Glomerular endothelial cell (primary cell): ENCODE data around the gene CD151. TPM values are rescaled to one million over a fixed set of nuclear protein-coding genes. Genes with fewer than 3 reads are reported as not detected.

Experiments used
- DNase-seq: peaks from one replicate; pipeline ENCODE4 v3.0.0-alpha.2; 2011; ENCODE audit warnings: low read depth, low spot score; ENCODE audit errors: extremely low read depth
- total RNA-seq: library from RNA; depleted of rRNA; stranded (reverse); fragments of >200 nt; gene quantifications from 2 replicates; pipeline ENCODE4 v1.2.3, GENCODE V29; 2015

Gene CD151
- total RNA-seq, 1 donor from 2014 or later, result 569 TPM

- DNase-seq, result no peak
Observed at GRCh38 chr11:869399-870126, 36.8 kb downstream of the CD151 start.

DNA sequence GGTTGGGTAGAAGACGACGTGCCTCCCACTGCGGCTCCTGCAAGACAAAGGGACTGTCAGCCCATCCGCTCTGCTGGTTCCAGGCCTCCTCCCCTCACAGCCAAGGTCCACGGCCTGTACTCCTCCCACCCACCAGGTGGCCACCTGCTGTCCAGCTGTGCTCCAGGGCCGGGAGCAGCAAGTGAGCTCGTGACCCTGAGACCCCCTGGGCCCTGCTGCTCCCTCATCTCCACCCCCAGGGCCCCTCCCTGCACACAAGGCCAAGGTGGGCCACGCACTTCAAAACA lies 37.3 kb downstream of the CD151 start:
- DNase-seq, result no peak

GRCh38 chr11:870418-870817 lies 37.7 kb downstream of the CD151 start:
- DNase-seq, result no peak

- DNase-seq, result no peak
Observed at GRCh38 chr11:871472-871871, 38.7 kb downstream of the CD151 start.

- DNase-seq, result no peak
Observed at GRCh38 chr11:872799-873198, 40.0 kb downstream of the CD151 start.

DNA sequence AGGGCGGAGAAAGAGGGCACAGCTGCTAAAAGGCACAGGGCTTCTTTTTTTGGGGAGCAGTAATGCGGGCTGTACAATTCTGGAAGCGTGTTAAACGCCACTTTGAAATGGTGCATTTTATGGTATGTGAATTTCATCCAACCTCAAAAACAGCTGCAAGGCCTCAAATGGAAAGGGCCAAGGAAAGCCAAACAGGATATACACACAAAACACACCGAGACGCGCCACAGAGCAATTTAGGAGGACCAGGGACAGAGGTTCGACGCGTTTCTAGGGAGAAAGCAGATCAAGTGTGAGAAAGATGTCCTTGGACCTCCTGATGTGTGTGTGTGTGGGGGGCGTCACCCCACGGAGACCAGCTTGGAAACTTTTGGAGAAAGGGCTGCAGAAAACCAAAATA lies 41.0 kb downstream of the CD151 start:
- no peak for DNase-seq

- no peak for DNase-seq
Observed at GRCh38 chr11:875203-875602, 42.5 kb downstream of the CD151 start.

- DNase-seq, result no peak
Observed at GRCh38 chr11:875769-876301, 43.1 kb downstream of the CD151 start.

GRCh38 chr11:876545-876944 lies 43.8 kb downstream of the CD151 start:
- DNase-seq, result no peak

DNA sequence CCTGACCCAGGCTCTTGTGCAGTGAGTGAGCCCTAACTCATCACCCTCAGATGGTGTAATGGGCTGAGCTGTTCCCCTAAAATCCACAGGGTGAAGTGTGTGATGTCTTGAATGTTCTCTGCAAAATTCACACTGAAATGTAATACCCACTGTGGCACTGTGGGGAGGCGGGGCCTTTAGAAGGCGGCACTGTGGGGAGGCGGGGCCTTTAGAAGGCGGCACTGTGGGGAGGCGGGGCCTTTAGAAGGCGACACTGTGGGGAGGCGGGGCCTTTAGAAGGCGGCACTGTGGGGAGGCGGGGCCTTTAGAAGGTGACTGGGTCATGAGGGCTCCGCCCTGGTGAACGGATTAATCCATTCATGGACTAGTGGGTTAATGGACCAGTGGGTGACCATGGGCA lies 44.8 kb downstream of the CD151 start:
- DNase-seq, result no peak

- DNase-seq, result no peak
Observed at GRCh38 chr11:880447-880846, 47.7 kb downstream of the CD151 start.

DNA sequence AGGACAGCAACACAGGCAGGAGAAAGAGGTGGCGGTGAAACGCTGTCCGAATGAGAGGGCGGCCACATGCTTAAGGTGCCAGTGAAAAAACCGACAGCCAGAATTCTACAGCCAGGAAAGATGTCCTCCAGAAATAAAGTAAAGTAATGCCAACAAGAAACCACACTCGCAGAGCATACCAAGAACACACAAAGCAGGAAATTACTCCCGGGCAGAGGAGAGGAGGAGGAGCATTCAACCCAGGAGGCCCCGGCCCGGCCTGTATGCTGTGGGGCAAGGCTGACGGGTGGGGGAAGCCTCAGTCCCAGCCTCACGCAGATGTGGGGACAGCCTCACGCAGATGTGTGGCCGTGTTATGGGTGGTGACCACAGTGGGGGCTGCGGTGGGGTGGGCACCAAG lies 49.8 kb downstream of the CD151 start:
- no peak for DNase-seq

- DNase-seq, result no peak
Observed at GRCh38 chr11:883527-883926, 50.8 kb downstream of the CD151 start.

- DNase-seq, result no peak
Observed at GRCh38 chr11:884578-885070, 51.9 kb downstream of the CD151 start.

- DNase-seq, result no peak
Observed at GRCh38 chr11:886568-886967, 53.8 kb downstream of the CD151 start.

DNA sequence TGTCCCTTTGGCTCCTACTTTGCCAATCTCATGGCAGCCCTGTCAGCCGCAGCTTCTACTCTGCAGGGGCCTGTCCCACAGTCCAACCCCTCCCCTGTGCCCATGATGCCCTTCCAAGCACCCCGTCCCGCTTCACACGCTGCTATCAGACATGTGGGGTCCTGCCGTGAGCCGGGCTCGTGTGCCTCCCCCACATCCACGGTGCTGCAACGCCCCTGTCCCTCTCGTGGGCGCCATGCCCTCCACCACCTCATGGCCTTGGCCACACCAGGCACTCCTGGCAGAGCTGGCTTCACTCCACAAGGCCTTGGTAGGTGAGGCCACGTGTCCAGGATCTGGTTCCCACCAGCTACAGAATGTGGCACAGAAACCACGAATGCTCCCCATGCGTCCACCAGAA lies 54.8 kb downstream of the CD151 start:
- no peak for DNase-seq

Other genes with a start within 250 kb of the CD151 start
- 22.8 and 66.5 TPM in 2 replicates for gene IRF7, start 217.0 kb upstream of the CD151 start, total RNA-seq
- gene CDHR5, start 208.0 kb upstream of the CD151 start, total RNA-seq, result not detected in 2 replicates
- not detected in 2 replicates for gene SCT, start 205.8 kb upstream of the CD151 start, total RNA-seq
- gene DRD4, start 195.7 kb upstream of the CD151 start, total RNA-seq, result not detected in 2 replicates
- gene DEAF1, start 137.7 kb upstream of the CD151 start, total RNA-seq, result 58.0 and 59.3 TPM in 2 replicates
- gene TMEM80, start 137.1 kb upstream of the CD151 start, total RNA-seq, result 25.1 and 25.3 TPM in 2 replicates
- gene EPS8L2, start 126.7 kb upstream of the CD151 start, total RNA-seq, result 18.1 and 20.0 TPM in 2 replicates
- gene TALDO1, start 85.5 kb upstream of the CD151 start, total RNA-seq, result 224 and 252 TPM in 2 replicates
- 37.6 and 47.2 TPM in 2 replicates for gene GATD1, start 55.5 kb upstream of the CD151 start, total RNA-seq
- gene CEND1, start 42.9 kb upstream of the CD151 start, total RNA-seq, result 0.58 and 0.78 TPM in 2 replicates
- 16.1 and 20.9 TPM in 2 replicates for gene SLC25A22, start 34.7 kb upstream of the CD151 start, total RNA-seq
- gene PIDD1, start 27.7 kb upstream of the CD151 start, total RNA-seq, result 27.4 and 47.9 TPM in 2 replicates
- gene RPLP2, start 23.0 kb upstream of the CD151 start, total RNA-seq, result 621 and 670 TPM in 2 replicates
- gene PNPLA2, start 14.0 kb upstream of the CD151 start, total RNA-seq, result 27.4 and 58.0 TPM in 2 replicates
- gene CRACR2B, start 5.0 kb upstream of the CD151 start, total RNA-seq, result 13.5 and 19.4 TPM in 2 replicates
- 125 and 145 TPM in 2 replicates for gene POLR2L, start 9.6 kb downstream of the CD151 start, total RNA-seq
- gene TSPAN4, start 9.9 kb downstream of the CD151 start, total RNA-seq, result 121 and 134 TPM in 2 replicates
- gene CHID1, start 77.9 kb downstream of the CD151 start, total RNA-seq, result 83.5 and 87.7 TPM in 2 replicates
- gene AP2A2, start 92.9 kb downstream of the CD151 start, total RNA-seq, result 93.7 and 129 TPM in 2 replicates
- gene MUC6, start 203.8 kb downstream of the CD151 start, total RNA-seq, result not detected in 2 replicates
- not detected in 2 replicates for gene MUC2, start 241.9 kb downstream of the CD151 start, total RNA-seq